ENCODE results near the gene KPNA1. TPM values are rescaled to one million over a fixed set of nuclear protein-coding genes. Genes with fewer than 3 reads are reported as not detected.

The KPNA1 gene
- 10 to 100 TPM in 2 of 3 donors, 1 to 10 TPM in 1; 7.0 to 19.9 (median 10.7) TPM for polyA plus RNA-seq

DNA sequence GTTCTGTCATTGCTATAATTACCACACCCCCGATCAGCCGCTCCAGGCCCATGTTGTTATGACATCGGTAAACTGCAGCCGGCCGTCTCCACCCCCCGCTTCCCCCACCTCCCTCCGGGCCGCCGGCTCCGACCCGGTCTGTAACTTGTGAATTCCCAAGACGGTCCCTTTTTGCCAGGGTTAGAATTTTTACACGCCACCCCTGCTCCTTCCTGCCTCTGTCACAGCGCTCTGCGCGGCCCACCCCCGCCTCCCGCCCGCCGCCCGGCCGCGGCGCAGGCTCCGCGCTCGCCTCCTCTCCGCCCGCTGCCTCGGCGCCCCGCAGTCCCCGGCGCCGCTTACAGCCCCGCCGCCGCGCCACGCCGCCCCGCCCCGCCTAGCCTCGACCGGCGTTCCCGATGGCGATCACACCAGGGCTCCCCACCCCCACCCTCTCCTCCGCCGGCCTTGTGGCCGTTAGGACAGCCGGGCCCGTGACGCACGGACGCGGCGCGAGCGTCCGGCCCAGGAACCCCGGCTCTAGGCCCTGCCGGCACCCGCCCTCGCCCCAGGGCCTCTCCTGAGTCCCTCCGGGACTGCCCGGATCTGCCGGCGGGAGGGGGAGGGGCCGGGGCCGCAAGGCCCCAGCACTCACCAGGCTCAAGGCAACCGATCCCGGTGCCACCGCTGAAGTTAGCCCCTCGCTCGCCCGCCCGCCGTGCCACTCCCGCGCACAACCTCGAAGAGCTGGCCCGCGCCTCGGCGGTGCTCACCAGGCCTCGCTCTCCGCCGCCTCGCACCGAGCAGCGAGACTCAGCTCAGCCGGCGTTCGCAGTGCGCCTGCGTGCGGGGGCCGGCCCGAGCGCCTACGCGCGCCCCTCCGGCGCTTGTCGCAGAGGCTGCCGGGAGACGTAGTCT is at the start of gene KPNA1:
Gene KPNA1, minus strand, starts transcription at position 817 of the 897 bp plus-strand sequence. CDS start 18,374 bp downstream, outside the sequence.
- WGBS, 3 donors = 1% methylated on average over 82 to 109 of the region's 109 CpGs
- H3K27ac ChIP-seq (ENCODE audit: low read depth, low read length) = peak within 1 kb of the TSS; percentile 76

DNA sequence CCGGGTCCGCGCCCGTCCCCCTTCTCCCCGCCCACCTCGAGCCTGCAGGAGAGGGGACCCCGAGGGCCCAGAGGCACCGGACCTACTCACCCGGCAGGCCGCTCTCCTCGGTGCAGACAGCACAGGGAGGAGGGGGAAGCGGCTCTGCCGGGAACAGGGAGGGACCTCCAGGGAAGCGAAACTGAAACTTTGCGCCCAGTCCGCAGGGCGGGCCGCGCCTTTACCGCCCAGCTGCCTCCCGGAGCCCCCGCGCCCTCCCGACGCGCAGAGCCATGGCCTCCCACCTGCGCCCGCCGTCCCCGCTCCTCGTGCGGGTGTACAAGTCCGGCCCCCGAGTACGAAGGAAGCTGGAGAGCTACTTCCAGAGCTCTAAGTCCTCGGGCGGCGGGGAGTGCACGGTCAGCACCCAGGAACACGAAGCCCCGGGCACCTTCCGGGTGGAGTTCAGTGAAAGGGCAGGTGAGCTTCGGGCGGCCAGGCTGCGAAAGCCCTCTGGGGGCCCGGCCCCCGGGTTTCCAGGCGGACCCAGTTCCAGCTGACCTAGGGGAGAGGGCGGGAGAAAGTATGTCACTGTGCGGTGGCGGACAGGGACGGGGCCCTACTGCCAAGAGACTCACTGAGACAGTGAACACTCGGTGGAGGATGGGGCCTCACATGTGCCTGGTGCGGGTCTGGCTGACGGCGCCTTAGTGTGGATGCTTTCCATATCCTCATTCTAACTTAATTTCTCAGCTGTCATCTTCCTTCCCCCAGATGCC is 49.6 kb upstream of the KPNA1 start, which contains the start of the genes DTX3L and PARP9:
Gene DTX3L, plus strand, starts transcription at position 184 of the 758 bp plus-strand sequence. Its CDS starts 89 bp downstream, at position 273.
Gene PARP9, minus strand, starts transcription at position 146 of the 758 bp plus-strand sequence. CDS start 4,680 bp downstream, outside the sequence.
- peak within 1 kb of the TSS; percentile 80 for H3K27ac ChIP-seq (ENCODE audit: low read depth, low read length)
- WGBS, 3 donors = 0% methylated on average over 52 to 56 of the region's 56 CpGs

DNA sequence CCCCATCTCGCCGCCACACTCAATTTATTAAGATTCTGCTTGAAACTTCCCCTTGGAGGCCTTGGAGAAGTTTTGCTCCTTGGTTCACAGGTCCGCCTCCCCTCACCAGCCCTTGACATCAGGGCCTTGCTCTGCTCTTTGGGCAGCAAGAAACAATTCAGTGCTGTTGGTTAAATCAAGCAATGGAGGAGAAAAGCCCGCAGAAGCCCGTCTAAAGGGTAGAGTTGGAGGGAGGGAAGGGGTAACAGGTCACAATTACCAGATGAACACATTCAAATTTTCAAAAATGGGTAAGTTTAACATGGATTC is 48.9 kb upstream of the KPNA1 start:
- WGBS, 3 donors = 9 to 20% (median 17%) methylated on average over 5 of the region's 5 CpGs
- peak overlapping the region; percentile 80 for H3K27ac ChIP-seq (ENCODE audit: low read depth, low read length)

DNA sequence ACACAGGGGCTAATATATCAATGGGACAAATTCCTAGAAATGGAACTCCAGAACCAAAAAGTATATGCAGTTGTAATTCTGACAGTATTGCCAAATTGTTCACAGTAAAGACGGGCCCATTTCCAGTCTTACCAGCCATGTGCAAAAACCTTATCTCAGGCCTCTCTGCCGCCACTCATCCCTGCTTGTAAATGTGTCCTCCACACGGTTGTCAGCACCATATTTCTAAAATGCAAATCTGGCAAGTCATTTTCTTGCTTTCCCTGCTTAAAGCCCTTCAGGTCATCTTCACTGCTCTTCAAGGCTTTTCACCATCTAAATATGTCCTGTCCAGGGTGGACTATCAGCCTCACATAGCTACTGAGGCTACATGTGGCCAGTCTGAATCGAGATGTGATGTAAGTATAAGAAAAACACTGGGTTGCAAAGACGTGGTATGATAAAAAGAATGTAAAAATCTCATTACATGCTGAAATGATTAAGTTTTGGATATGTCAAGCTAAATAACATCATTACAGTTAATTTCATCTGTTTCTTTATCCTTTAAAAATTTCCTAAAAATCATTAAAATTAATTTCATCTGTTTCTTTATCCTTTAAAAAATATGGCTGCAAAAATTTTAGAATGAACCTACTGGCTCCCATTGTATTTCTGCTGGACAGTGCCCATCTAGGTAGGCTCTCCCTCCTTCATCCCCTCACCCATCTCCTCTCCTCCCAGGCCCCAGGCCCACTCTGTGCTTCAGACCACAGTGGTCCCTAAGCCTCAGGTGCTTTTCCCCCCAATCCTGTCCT is 48.4 kb upstream of the KPNA1 start:
- peak overlapping the region; percentile 80 for H3K27ac ChIP-seq (ENCODE audit: low read depth, low read length)
- 52 to 61% (median 56%) methylated on average over 5 of the region's 5 CpGs for WGBS, 3 donors

DNA sequence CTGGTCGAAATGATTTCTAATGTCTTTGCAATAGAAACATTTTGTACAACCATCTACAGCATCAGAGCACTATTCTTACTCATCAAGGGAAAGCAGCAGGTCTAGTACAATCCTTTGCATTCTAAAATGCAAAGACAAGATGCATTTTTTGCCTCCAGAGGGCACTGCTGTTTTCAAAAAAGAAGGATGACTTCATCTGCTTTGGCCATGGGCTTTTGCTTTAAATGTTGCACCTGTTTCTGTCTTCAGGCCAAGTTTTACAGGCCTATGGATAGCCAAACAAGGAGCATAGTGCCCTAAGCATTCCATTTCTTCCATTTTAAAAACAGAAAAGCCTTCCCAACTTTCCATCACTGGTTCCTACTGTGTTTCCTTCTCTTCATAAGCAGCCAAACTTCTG is 45.9 kb upstream of the KPNA1 start:
- H3K27ac ChIP-seq (ENCODE audit: low read depth, low read length) = no peak overlapping the region
- WGBS, 3 donors = 82 to 93% (median 92%) methylated on average over 1 of the region's 1 CpG

DNA sequence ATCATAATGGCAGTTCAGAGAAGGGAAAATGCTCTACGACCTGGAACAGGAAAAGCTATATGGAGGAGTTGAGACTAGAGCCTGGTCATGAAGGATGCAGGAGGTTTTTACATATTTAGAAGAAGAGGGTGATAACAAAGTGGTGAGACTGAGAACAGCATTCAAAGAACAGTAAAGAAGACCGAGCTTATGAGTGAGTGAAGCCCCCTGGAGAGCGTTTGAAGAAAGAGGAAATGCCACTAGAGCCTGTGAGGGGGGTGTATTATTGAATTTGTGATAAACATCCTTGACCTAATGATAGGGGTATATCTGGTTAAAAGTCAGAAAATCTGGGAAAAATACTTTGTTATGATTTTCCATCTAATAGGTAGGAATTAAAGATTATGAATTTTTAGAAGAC is 45.2 kb upstream of the KPNA1 start:
- H3K27ac ChIP-seq (ENCODE audit: low read depth, low read length) = no peak overlapping the region
- WGBS, 3 donors = 74 to 86% (median 77%) methylated on average over 3 of the region's 3 CpGs

DNA sequence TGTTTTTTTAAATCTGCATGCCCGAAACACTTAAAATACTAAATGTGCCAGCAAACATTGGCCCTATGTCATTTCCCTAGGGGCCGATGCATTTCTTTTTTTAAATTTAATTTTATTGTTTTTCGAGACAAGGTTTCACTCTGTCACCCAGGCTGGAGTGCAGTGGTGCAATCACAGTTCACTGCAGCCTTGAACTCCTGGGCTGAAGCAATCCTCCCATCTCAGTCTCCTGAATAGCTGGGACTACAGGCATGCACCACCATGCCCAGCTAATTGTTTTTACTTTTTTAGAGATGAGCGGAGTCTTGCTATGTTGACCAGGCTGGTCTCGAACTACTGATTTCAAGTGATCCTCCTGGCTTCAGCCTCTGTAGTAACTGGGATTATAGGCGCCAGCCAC is 43.9 kb upstream of the KPNA1 start:
- 86 to 96% (median 89%) methylated on average over 6 of the region's 6 CpGs for WGBS, 3 donors
- H3K27ac ChIP-seq (ENCODE audit: low read depth, low read length) = no peak overlapping the region

DNA sequence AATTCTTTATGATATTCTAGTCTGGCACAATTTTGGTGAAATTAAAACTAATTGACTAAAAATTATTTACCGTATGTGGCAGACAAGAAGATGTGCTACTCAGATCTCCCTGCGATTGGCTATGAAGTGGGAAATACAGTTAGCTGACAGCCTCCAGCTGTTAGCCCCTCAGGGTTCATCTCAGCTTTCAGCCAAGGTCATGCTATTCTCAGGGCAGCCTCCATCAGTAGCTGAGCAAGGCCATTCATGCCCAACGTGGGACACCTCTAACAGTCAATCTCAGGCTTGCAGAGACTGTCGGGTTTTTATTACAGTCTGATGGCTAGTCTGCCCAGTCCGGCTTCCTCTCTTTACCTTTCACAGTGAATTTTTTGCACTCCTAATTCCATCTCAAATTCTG is 42.6 kb upstream of the KPNA1 start:
- H3K27ac ChIP-seq (ENCODE audit: low read depth, low read length) = no peak overlapping the region
- 89 to 93% (median 89%) methylated on average over 5 of the region's 5 CpGs for WGBS, 3 donors

DNA sequence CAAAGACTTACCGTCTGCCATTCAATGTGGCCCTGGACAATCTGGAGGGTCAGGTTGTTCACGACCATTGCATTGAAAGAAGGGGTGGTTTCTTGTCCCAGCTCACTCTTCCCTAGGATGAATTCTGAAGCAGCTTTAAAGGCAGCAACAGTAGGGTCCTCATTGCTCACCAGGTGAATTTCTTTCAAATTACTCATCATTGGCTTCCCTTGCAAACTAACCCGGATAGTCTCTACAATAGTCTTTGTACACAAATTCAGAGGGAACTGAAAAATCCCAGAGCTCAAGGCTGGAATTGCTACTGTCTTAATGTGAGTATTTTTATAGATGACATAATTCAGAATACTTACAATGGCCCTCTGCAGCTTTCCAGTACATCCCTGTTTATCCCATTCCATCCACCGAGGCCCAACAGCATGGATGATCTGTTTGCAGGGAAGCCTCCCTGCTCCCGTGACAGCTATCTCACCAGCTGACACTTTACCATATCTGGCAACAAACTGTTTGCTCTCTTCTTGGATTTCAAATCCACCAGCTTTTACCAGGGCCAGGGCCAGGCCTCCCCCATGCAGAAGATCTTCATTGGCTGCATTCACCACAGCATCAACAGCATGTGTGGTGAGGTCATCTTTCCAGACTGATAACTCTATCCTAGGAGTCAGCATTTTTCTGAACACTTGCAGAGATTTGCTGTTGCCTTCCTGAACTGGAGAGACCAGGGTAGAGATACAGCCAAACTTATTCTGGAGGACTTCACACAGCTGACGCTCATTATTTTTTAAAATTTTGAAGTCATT is 40.7 kb upstream of the KPNA1 start:
- 77 to 92% (median 82%) methylated on average over 6 of the region's 6 CpGs for WGBS, 3 donors
- H3K27ac ChIP-seq (ENCODE audit: low read depth, low read length) = no peak overlapping the region

DNA sequence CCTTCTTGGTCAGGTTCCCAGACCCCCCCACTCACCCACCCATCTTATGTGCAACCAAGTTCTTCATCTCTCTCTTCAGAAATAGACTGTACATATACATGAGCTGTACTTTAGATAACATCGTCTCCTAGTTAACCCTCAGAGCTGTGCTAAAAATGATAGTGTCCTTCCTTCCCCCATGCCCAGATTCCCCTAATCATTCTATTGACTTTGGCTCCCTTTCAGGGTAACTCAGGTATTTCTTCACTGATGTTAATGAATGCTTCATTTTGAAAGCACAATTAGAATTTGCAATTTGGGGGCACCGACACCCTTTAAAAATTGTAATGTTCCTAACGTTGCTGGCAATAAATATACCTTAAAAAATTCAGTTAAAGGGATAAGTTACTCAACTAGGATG is 38.4 kb upstream of the KPNA1 start:
- WGBS, 3 donors = 55 to 86% (median 85%) methylated on average over 3 of the region's 3 CpGs
- no peak overlapping the region for H3K27ac ChIP-seq (ENCODE audit: low read depth, low read length)

DNA sequence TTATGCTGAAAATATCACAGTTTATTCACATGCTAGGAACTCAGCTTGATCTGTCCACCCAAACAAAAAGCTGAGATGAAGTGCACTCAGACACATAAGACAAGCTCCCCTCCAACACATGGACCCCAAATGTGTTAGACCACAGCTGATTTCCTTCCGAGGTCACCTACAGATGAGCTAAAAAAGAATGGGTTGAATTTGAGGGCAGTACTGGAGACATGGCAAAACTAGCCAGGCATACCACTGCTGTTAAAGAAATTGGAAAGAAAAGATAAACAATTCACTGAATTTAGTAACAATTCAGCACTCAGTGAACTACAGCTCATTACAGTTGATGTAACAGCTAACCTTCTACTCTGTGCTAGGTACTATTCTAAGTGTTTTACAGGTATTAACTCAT is 33.9 kb upstream of the KPNA1 start:
- 88 to 98% (median 95%) methylated on average over 1 of the region's 1 CpG for WGBS, 3 donors
- H3K27ac ChIP-seq (ENCODE audit: low read depth, low read length) = no peak overlapping the region

DNA sequence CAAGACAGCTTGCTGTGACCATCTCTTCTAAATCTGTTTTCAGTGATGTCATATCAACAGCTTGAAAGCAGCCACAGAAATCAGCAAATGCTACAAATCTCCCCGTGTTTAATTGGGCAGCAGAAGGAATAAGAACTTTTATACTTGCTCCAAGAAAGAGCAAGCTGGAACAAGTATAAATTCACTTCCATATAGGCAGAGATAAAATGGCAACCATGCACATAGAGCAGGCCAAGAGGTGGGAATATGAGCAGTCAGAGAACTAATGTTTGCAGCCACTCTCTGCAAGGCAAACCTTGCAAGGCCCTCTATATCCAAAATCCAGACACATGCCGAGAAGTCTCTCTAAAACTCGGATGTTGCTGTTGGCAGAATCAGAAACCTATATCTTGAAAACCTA is 33.3 kb upstream of the KPNA1 start:
- 90 to 95% (median 94%) methylated on average over 3 of the region's 3 CpGs for WGBS, 3 donors
- no peak overlapping the region for H3K27ac ChIP-seq (ENCODE audit: low read depth, low read length)

DNA sequence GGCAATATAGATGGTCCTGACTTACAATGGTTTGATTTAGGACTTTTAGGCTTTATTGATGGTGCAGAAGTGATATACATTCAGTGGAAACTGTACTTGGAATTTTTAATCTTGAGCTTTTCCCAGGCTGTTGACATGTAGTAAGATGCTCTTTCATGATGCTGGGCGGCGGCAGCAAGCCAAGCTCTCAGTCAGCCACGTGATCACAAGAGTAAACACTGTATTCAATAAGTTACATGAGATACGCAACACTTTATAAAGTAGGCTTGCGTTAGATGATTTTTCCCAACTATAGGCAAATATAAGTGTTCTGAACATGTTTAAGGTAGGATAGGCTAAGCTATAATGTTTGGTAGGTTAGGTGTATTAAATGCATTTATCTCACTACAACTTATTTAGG is 31.4 kb upstream of the KPNA1 start:
- WGBS, 3 donors = 86 to 97% (median 93%) methylated on average over 5 of the region's 5 CpGs
- no peak overlapping the region for H3K27ac ChIP-seq (ENCODE audit: low read depth, low read length)

DNA sequence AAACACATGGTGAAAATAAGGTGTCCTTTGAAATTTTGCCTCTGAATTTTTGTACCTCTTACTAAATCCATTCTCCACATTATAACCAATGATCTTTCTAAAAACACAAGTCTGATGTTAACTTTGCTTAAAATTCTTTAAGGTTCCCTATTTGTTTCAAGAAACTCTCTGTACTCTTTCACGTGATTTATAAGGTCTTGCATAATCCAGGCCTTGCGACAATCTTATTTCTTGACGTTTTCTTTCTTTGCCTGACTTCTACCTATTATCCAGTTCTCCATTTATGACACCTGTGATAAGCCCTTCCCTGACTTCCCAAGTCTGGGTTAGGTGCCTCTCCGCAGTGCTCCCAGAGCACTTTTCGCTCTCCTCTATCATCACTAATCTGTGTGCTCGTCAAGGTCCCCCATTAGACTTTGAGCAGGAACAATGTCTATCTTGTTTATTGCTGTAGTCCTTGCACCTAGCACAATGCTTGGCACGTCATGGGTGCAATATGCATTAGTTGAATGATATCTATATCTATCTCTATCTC is 24.3 kb upstream of the KPNA1 start:
- no peak overlapping the region for H3K27ac ChIP-seq (ENCODE audit: low read depth, low read length)
- 78 to 88% (median 79%) methylated on average over 7 of the region's 7 CpGs for WGBS, 3 donors

DNA sequence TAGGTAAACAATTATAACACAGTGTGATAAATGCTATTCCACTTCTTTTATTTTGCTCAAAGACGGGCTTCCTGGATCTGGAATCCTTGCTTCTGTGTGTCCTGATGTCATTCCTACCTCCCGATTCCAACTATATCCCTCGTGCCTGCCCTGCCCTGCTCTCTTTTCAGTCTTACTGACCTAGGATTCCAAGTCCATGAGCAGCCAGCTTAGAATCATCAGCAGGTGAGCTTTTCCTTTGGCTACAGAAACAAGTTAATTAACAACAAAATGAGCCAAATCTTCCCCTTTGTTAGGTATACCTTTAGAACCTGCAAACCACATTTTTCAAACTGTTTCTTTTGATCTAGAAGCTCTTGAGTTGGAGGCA is 21.9 kb upstream of the KPNA1 start:
- 62 to 75% (median 75%) methylated on average over 3 of the region's 3 CpGs for WGBS, 3 donors
- H3K27ac ChIP-seq (ENCODE audit: low read depth, low read length) = no peak overlapping the region

DNA sequence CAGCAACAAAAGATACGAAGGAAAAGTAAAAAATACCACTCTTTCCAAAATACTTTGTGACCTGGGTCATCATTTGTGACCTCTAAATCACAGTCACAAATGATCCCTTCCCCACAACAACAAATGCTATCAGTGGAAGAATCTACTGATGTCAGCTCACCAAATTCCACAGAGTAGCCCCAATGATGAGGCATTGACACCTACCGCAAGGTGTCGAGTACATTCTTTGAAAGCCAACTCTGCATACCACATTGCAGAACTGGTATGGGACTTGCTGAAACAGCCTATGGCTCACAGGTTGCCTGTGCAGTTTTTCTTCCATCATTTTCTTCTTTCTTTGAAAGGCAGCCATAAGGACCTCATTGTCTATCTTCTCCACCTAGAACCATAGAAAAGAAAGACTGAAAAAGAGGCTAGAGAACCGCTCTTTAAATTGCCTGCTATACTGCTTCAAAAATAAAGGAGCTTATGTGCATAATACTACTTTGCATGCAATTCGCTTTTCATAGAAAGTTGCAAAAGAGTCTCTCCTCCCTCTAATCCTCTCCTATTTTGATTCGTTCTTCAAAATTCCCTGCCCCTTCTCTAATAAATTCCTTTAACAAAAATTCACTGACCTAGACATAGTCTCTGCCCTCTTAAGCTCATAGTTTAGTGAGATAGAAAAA is 21.4 kb upstream of the KPNA1 start:
- no peak overlapping the region for H3K27ac ChIP-seq (ENCODE audit: low read depth, low read length)
- 87 to 92% (median 88%) methylated on average over 6 of the region's 6 CpGs for WGBS, 3 donors

DNA sequence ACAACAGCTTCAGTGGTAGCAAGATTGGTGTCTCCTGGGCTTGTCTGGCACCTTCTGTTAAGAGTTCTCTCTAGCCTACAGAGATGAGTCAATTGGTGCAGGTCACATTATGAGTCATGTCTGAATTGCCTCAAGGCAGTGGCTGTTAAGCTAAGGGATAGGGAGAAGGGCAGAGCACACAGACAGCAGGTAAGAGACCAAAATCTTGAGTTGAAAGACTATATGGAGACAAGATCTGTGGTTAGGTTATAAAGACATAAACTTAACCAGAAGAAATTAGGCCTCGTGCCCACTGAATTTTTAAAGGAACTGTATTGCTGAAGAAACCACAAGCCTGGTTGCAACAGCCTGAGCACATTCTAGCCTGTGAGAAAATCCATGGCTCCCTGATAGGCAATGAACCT is 19.2 kb upstream of the KPNA1 start:
- H3K27ac ChIP-seq (ENCODE audit: low read depth, low read length) = no peak overlapping the region
- WGBS, 3 donors = 58 to 81% (median 58%) methylated on average over 1 of the region's 1 CpG
